Articular chondrocyte of knee joint (primary cell): ENCODE data around the gene C11orf98. TPM values are rescaled to one million over a fixed set of nuclear protein-coding genes. Genes with fewer than 3 reads are reported as not detected.

Source experiments
- small RNA-seq: library from RNA; depleted of rRNA; stranded (forward); fragments of <200 nt; gene quantifications from one replicate; pipeline ENCODE3, GENCODE V24; 2012
- total RNA-seq: library from RNA; depleted of rRNA; stranded (reverse); fragments of >200 nt; gene quantifications from 2 replicates; pipeline ENCODE4 v1.2.3, GENCODE V29; 2012

Gene C11orf98
- total RNA-seq: 26.1 TPM in 2 replicates

DNA sequence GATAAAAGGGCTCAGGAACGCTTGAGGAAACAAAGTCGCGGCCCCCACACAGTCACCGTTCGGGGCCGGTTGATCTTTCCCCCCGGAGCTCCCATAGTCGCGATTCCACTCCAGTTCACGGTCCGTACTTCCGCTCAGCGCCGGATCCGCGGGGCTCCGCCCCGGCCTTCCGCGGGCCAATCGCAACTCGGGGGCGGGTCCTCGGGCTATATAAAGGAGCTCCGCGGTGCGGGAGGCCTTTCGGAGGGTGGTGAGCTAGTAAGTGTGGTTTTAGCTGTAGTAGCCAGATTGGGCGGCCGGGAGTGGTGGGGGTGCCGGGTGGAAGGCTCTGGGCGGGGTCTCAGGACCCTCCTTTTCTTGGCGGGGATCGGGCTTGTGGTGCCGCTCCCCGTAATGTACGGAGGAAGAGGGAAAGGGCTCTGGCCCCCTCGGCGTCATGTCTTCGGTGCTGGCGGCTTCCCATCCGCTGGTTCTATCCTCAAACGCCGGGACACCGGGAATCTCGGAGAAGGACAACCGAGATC, at the start of gene C11orf98, which contains the start of gene CSKMT:
TSS of gene C11orf98 (minus strand) at position 136 of the 524 bp plus-strand sequence. CDS start at position 95, 41 bp downstream.
TSS of gene CSKMT (plus strand) at position 238 of the 524 bp plus-strand sequence. CDS start 568 bp downstream, outside the sequence.

DNA sequence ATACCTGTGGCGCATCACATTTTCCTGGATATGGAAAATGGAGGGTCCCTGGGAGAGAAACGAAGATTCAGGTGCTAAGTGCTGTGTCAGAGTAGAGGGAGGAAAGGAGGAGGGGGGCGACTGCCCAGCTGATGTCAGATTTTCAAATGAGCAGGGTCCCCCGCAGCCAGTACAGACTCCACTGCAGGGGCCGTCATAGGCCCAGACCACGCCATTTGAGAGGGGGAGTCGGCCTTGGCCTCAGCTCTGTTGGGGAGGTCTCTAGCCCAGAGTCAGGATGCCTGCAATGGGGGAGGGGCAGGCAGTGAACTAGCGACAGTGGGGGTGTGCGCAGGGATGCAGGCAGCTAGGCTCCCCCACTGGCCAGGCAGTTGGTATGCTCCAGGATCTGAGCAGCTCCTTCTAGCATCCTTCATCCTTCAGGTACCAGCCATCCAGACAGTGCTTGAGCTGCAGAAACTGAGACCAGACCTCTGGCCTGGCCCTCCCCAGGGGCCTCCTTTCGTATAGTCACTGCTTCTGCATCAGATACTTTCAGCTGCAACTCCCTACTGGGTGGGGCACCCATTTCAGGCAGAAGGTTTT, 42.4 kb upstream of the C11orf98 start, which contains the start of the genes BSCL2 and GNG3:
TSS of gene BSCL2 (minus strand) at position 148 of the 585 bp plus-strand sequence. CDS start 229 bp downstream, outside the sequence.
TSS of gene GNG3 (plus strand) at position 400 of the 585 bp plus-strand sequence. CDS start 620 bp downstream, outside the sequence.

DNA sequence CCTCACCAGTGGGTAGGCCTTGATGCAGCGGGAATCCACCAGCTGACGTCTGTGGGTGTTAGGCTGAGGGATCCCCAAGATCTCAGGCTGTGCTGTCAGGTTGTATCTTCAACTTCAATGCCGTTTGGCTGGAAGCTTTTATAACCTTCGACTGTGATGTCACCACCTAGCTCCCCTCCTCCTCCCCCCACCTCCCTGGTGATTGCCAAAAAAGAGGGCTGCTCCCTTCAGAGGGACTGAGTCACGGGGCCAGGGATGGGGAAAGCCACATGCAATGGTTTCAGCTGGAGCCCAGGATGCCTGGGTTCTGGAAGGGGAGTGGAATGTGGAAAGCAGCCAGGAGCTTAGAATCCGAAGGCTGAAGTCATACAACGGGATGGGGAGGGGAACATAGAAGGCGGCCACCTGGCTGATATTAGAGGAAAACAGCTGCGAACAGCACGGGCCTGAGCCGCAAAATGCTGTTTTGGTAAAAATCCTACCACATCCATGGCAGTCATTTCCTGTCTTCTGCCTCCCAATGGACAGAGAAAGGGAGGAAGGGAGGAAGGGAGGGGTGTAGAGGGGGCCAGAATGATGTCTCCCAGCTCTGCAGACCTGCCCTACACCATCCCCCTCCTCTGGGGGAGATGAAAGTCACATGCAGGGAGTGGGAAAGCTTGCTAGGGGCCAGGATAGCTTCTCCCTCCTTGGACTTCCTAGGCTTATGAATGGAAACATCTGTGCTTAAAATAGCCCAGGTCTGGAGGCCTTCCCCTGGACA, 24.6 kb upstream of the C11orf98 start, which contains the start of gene LRRN4CL:
TSS of gene LRRN4CL (minus strand) at position 110 of the 763 bp plus-strand sequence. CDS start 1,022 bp downstream, outside the sequence.

DNA sequence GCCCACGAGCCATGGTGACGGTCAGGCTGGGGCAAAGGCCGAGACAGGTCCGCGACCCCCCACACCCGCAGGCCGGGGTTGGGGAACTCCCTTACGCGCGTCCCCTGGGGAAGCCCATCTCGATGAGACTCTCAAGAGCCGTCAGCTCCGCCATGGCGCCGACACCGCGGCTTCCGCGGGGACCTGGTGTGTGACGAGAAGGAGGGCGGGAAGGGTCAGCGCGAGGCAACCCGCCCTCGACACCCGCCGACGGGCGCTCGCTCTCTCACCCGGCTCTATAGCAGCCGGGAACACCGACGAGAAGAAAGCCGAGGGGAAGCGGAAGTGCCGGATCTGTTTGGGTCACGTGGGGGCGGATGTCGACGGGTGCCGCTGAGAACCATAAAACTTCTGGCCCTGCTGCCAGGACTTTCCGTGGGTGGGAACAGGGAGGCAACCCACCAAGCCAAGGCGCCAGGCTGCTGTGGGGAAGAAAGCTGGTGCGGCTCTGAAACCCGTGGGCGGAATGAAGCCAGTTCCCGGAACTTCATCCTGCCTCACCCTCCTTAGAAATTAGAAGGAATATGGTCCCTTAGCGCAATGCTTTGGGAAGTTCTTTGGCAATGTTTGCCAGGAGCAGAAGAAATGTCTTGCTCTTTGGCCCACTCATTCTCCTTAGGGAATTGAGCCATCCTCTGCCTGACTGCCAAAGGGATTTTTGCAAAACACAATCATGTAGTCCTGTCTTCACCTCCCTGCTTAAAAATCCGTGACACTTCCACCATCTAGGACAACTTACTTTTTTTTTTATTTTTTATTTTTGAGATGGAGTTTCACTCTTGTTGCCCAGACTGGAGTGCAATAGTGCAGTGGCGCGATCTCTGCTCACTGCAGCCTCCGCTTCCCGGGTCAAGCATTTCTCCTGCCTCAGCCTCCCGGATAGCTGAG, 14.0 kb upstream of the C11orf98 start, which contains the start of gene UBXN1:
TSS of gene UBXN1 (minus strand) at position 304 of the 927 bp plus-strand sequence. CDS start at position 154, 150 bp downstream.

DNA sequence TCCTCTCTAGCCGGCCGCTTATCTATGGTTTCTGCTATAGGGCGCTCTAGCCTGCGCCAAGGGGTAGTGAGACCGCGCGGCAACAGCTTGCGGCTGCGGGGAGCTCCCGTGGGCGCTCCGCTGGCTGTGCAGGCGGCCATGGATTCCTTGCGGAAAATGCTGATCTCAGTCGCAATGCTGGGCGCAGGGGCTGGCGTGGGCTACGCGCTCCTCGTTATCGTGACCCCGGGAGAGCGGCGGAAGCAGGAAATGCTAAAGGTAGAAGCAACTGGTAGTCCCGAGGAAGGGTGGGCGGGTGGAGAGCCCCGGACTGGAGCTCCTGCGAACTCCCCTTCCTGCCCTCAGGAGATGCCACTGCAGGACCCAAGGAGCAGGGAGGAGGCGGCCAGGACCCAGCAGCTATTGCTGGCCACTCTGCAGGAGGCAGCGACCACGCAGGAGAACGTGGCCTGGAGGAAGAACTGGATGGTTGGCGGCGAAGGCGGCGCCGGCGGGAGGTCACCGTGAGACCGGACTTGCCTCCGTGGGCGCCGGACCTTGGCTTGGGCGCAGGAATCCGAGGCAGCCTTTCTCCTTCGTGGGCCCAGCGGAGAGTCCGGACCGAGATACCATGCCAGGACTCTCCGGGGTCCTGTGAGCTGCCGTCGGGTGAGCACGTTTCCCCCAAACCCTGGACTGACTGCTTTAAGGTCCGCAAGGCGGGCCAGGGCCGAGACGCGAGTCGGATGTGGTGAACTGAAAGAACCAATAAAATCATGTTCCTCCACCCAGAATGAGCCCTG, 6.8 kb upstream of the C11orf98 start, which contains the start of the genes LBHD1 and UQCC3:
TSS of gene LBHD1 (minus strand) at position 660 of the 782 bp plus-strand sequence. CDS start 2,236 bp downstream, outside the sequence.
TSS of gene UQCC3 (plus strand) at position 66 of the 782 bp plus-strand sequence. CDS start at position 139, 73 bp downstream.

DNA sequence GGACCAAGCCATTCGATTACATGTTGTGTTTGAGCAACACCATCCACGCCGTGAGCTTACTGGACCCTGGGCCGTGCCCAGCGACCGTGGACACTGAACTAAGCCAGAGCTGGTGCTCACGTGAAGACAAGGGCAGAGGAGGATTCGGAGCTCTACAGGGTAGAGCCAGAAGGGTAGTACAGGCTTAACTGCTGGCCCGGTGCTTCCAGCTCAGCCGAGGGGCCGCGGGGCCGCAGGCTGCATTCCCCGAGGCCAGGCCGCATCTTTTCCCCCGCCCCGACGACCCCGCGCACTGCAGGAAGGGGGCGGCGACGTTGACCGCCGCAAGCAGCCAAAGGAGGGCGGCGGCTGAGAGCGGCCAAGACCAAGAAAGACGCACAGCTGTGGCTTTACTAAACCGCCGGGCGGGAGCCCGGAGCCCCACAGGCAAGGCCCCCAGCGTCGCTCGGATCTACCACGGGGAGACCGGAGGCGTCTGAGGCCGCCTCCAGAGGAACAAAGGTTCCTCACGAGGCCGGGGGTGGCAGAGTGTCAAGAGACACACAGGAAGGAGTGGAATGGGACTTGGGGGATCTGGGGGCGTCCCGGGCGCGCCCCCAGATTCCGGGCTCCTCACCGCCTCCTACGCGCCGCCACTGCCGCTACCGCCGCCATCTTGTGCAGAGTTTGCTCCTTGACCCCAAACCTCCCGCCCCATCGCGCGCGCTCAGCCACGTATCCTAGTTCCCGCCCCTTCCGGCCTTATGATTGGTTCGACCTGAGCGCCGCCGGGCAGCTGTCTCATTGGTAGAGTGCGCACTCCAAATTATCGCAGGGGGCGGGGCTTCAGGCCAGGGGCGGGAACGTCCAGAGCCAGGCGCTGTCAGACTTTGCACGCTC, 18.8 kb downstream of the C11orf98 start, which contains the start of gene GANAB:
TSS of gene GANAB (minus strand) at position 668 of the 879 bp plus-strand sequence. CDS start at position 654, 14 bp downstream.

DNA sequence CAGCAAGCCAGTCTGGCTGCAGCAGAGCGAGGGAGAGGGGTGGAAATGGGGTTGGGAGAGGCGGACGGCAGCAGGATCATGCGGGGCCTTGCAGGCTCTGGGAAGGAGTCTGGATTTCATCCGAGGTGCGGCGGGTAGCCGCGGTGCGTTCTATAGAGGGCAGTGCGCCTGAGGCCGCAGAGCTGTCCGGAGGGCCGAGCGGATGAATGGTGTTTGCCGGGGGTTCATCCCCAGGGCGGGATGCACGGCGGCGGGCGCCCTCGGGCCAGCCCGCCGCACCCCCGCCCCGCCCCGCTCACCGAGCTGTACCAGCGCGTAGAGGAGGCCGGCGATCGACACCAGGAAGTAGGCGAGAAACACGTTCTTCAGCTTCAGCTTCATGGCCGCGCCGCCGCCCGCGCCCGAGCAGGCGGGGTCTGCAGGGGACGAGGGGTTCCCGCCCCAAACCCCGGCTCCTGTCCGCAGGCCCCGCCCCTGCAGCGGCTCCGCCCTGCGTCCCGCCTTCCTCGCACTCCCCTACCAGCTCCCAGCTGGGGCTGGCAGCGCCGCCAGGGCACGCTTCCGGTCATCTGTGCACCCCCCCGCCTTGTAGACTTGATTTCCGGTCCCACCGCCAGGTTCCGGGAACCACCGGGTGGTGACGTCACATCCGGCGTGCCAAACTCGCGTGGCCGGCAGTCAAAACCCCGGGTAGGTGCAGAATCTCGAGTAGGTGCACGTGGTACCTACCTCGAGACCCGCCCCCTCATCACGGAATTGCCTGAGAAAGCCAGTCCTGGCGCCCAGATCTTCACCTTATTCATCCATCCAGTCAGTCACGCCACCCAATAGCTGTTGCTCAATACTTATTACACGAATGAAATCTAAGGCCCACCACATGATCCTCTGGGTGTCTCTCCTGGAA, 43.2 kb downstream of the C11orf98 start, which contains the start of gene B3GAT3:
TSS of gene B3GAT3 (minus strand) at position 420 of the 904 bp plus-strand sequence. CDS start at position 381, 39 bp downstream.

Small RNAs within 50 kb of the gene (small RNA-seq; reads per million reads assigned to genes)
- gene SNORA57: not detected

Other genes starting within 250 kb of the C11orf98 start
- not detected in 2 replicates for gene SCGB1A1, start 246.2 kb downstream of the C11orf98 start, total RNA-seq
- gene AHNAK, start 118.4 kb downstream of the C11orf98 start, total RNA-seq: 983 and 1,139 TPM in 2 replicates
- 1,360 and 1,368 TPM in 2 replicates for gene EEF1G, start 91.3 kb downstream of the C11orf98 start, total RNA-seq
- gene TUT1, start 73.7 kb downstream of the C11orf98 start, total RNA-seq: 6.8 TPM in 2 replicates
- gene MTA2, start 63.3 kb downstream of the C11orf98 start, total RNA-seq: 95.1 and 110 TPM in 2 replicates
- 30.4 and 34.6 TPM in 2 replicates for gene EML3, start 52.4 kb downstream of the C11orf98 start, total RNA-seq
- gene ROM1, start 52.0 kb downstream of the C11orf98 start, total RNA-seq: 9.3 and 10.6 TPM in 2 replicates
- gene B3GAT3, start 43.2 kb downstream of the C11orf98 start, total RNA-seq: 12.3 and 14.1 TPM in 2 replicates
- gene GANAB, start 18.6 kb downstream of the C11orf98 start, total RNA-seq: 251 and 282 TPM in 2 replicates
- gene INTS5, start 11.9 kb downstream of the C11orf98 start, total RNA-seq: 19.9 and 20.5 TPM in 2 replicates
- gene CSKMT, start 102 bp upstream of the C11orf98 start, total RNA-seq: 5.7 and 8.2 TPM in 2 replicates
- gene UQCC3, start 6.5 kb upstream of the C11orf98 start, total RNA-seq: 4.2 and 4.8 TPM in 2 replicates
- gene LBHD1, start 7.1 kb upstream of the C11orf98 start, total RNA-seq: 4.0 and 6.1 TPM in 2 replicates
- 102 and 103 TPM in 2 replicates for gene UBXN1, start 13.9 kb upstream of the C11orf98 start, total RNA-seq
- 20.1 and 20.6 TPM in 2 replicates for gene LRRN4CL, start 24.3 kb upstream of the C11orf98 start, total RNA-seq
- gene BSCL2, start 42.2 kb upstream of the C11orf98 start, total RNA-seq: 52.7 and 54.8 TPM in 2 replicates
- gene GNG3, start 42.5 kb upstream of the C11orf98 start, total RNA-seq: not detected in 2 replicates
- gene HNRNPUL2, start 62.2 kb upstream of the C11orf98 start, total RNA-seq: 14.2 and 15.3 TPM in 2 replicates
- 34.2 and 37.4 TPM in 2 replicates for gene TTC9C, start 63.3 kb upstream of the C11orf98 start, total RNA-seq
- gene ZBTB3, start 89.0 kb upstream of the C11orf98 start, total RNA-seq: 12.7 and 13.5 TPM in 2 replicates
- gene POLR2G, start 96.4 kb upstream of the C11orf98 start, total RNA-seq: 62.4 and 64.4 TPM in 2 replicates
- gene TAF6L, start 106.2 kb upstream of the C11orf98 start, total RNA-seq: 10.8 and 13.7 TPM in 2 replicates
- 33.9 and 41.3 TPM in 2 replicates for gene TMEM179B, start 122.2 kb upstream of the C11orf98 start, total RNA-seq
- 9.4 and 10.1 TPM in 2 replicates for gene TMEM223, start 126.8 kb upstream of the C11orf98 start, total RNA-seq
- gene NXF1, start 140.2 kb upstream of the C11orf98 start, total RNA-seq: 35.2 and 35.7 TPM in 2 replicates
- 35.0 and 37.1 TPM in 2 replicates for gene STX5, start 166.8 kb upstream of the C11orf98 start, total RNA-seq
- not detected in 2 replicates for gene TEX54, start 167.6 kb upstream of the C11orf98 start, total RNA-seq
- 23.8 and 26.1 TPM in 2 replicates for gene WDR74, start 174.4 kb upstream of the C11orf98 start, total RNA-seq
- 198 and 208 TPM in 2 replicates for gene SLC3A2, start 215.7 kb upstream of the C11orf98 start, total RNA-seq